Suppressor macrophage (primary cell): Measurements from ENCODE around the gene PDLIM7.
A peak's percentile ranks its signal among the peaks of the same experiment; 100 is the strongest.

Experiments
- DNase-seq, 4 experiments: peaks; one replicate each; pipeline ENCODE4 v3.0.0-alpha.2; 2020 to 2022

The PDLIM7 gene

GRCh38 chr5:177474846-177475562 lies 22.4 kb downstream of the PDLIM7 start:
- DNase-seq: peak in 2 of 4 experiments; percentile 37 to 55

- DNase-seq: no peak
Observed at GRCh38 chr5:177474002-177474476, 23.4 kb downstream of the PDLIM7 start.

- DNase-seq: peak in 1 of 4 experiments; percentile 56
Observed at GRCh38 chr5:177473443-177474001, 23.9 kb downstream of the PDLIM7 start, which contains the start of gene DBN1. DBN1 (minus strand) TSS chr5:177473634; CDS start chr5:177473521, 113 bp downstream.

- DNase-seq: peak in 1 of 4 experiments; percentile 42
Observed at GRCh38 chr5:177472460-177473442, 24.7 kb downstream of the PDLIM7 start.

- DNase-seq: no peak
Observed at GRCh38 chr5:177471610-177472356, 25.6 kb downstream of the PDLIM7 start.

- no peak for DNase-seq
Observed at GRCh38 chr5:177470759-177471536, 26.5 kb downstream of the PDLIM7 start.

- DNase-seq: no peak
Observed at GRCh38 chr5:177469750-177470525, 27.5 kb downstream of the PDLIM7 start.

GRCh38 chr5:177468685-177469628 lies 28.4 kb downstream of the PDLIM7 start:
- no peak for DNase-seq

- DNase-seq: no peak
Observed at GRCh38 chr5:177468329-177468684, 29.1 kb downstream of the PDLIM7 start.

- no peak for DNase-seq
Observed at GRCh38 chr5:177467436-177467835, 30.0 kb downstream of the PDLIM7 start.

- DNase-seq: no peak
Observed at GRCh38 chr5:177466861-177467260, 30.5 kb downstream of the PDLIM7 start.

- DNase-seq: no peak
Observed at GRCh38 chr5:177465044-177465443, 32.4 kb downstream of the PDLIM7 start.

GRCh38 chr5:177462021-177462670 lies 35.3 kb downstream of the PDLIM7 start:
- DNase-seq: peak; percentile 70 to 85 (median 82)

GRCh38 chr5:177459819-177460628 lies 37.4 kb downstream of the PDLIM7 start:
- no peak for DNase-seq

- no peak for DNase-seq
Observed at GRCh38 chr5:177459357-177459756, 38.0 kb downstream of the PDLIM7 start.

- no peak for DNase-seq
Observed at GRCh38 chr5:177458912-177459350, 38.5 kb downstream of the PDLIM7 start.

GRCh38 chr5:177457852-177458681 lies 39.3 kb downstream of the PDLIM7 start:
- DNase-seq: no peak
